Mesenchymal stem cell (in vitro differentiated cells and primary cell): ENCODE data around the gene HERPUD2.

ENCODE experiments used
- DNase-seq: peaks from one replicate; pipeline ENCODE4 v3.0.0-alpha.2; 2013
- H2AFZ ChIP-seq: one replicate; pipeline ENCODE4 v1.6.1; 2013; ENCODE audit warnings: low read depth, mild to moderate bottlenecking, control low read depth, inconsistent platforms, low read length, moderate library complexity
- H2AK5ac ChIP-seq: 2 replicates; pipeline ENCODE4 v1.6.1; 2013; ENCODE audit warnings: low read length, moderate library complexity, mild to moderate bottlenecking, inconsistent platforms; ENCODE audit not compliant: severe bottlenecking
- H2BK120ac ChIP-seq: one replicate; pipeline ENCODE4 v1.6.1; 2013; ENCODE audit warnings: low read depth, mild to moderate bottlenecking, inconsistent platforms, low read length, moderate library complexity
- H2BK12ac ChIP-seq, 2 experiments: one replicate each; pipeline ENCODE4 v1.6.1; 2013; ENCODE audit warnings: inconsistent platforms in 2 of 2, low read length in 2 of 2, mild to moderate bottlenecking in 2 of 2, moderate library complexity in 2 of 2, control low read depth in 1 of 2
- H2BK15ac ChIP-seq: one replicate; pipeline ENCODE4 v1.6.1; 2013; ENCODE audit warnings: mild to moderate bottlenecking, low read depth, inconsistent platforms; ENCODE audit not compliant: poor library complexity, severe bottlenecking
- H2BK5ac ChIP-seq: 2 replicates; pipeline ENCODE4 v1.6.1; 2013; ENCODE audit warnings: low read depth, mild to moderate bottlenecking, low read length, control low read depth, inconsistent platforms; ENCODE audit not compliant: poor library complexity, severe bottlenecking
- H3K14ac ChIP-seq, 2 experiments: one replicate each; pipeline ENCODE4 v1.6.1; 2013; ENCODE audit warnings: inconsistent platforms in 2 of 2, low read length in 2 of 2, control low read depth in 1 of 2, mild to moderate bottlenecking in 1 of 2, moderate library complexity in 1 of 2
- H3K18ac ChIP-seq, 2 experiments: one replicate each; pipeline ENCODE4 v1.6.1; 2013; ENCODE audit warnings: inconsistent platforms in 2 of 2, low read length in 2 of 2, control low read depth in 1 of 2, low read depth in 1 of 2, mild to moderate bottlenecking in 1 of 2
- H3K23ac ChIP-seq, 2 experiments: one replicate each; pipeline ENCODE4 v1.6.1; 2013; ENCODE audit warnings: inconsistent platforms in 2 of 2, low read length in 2 of 2, mild to moderate bottlenecking in 2 of 2, moderate library complexity in 2 of 2, control low read depth in 1 of 2
- H3K27ac ChIP-seq: 2 replicates; pipeline ENCODE4 v1.5.1; 2013; ENCODE audit warnings: mild to moderate bottlenecking, moderate library complexity, low read length, control low read depth, inconsistent platforms; ENCODE audit not compliant: poor library complexity, severe bottlenecking
- H3K27me3 ChIP-seq, 2 experiments: 2 replicates each; pipeline versions ENCODE4 v1.6.1 to v1.7.0; 2013; ENCODE audit warnings: low read length in 2 of 2, mild to moderate bottlenecking in 2 of 2, moderate library complexity in 2 of 2, control low read depth in 1 of 2, inconsistent platforms in 1 of 2; ENCODE audit not compliant: control insufficient read depth in 1 of 2, insufficient read depth in 1 of 2
- H3K36me3 ChIP-seq, 2 experiments: 2 replicates each; pipeline versions ENCODE4 v1.6.1 to v1.7.0; 2013; ENCODE audit warnings: low read length in 2 of 2, control low read depth in 1 of 2, inconsistent platforms in 1 of 2, low read depth in 1 of 2, mild to moderate bottlenecking in 1 of 2; ENCODE audit not compliant: insufficient read depth in 2 of 2, control insufficient read depth in 1 of 2
- H3K4ac ChIP-seq, 2 experiments: one replicate each; pipeline ENCODE4 v1.6.1; 2013; ENCODE audit warnings: inconsistent platforms in 2 of 2, low read length in 2 of 2, mild to moderate bottlenecking in 2 of 2, moderate library complexity in 2 of 2, control low read depth in 1 of 2, low read depth in 1 of 2
- H3K4me1 ChIP-seq: 2 replicates; pipeline ENCODE4 v1.6.1; 2013; ENCODE audit warnings: low read depth, low read length, control low read depth; ENCODE audit not compliant: control insufficient read depth, insufficient read depth
- H3K4me2 ChIP-seq: 2 replicates; pipeline ENCODE4 v1.6.1; 2013; ENCODE audit warnings: low read length, mild to moderate bottlenecking, inconsistent platforms; ENCODE audit not compliant: poor library complexity, severe bottlenecking
- H3K4me3 ChIP-seq, 2 experiments: 2 replicates each; pipeline versions ENCODE4 v1.5.1 to v1.7.0; 2013; ENCODE audit warnings: low read length in 2 of 2, mild to moderate bottlenecking in 2 of 2, control low read depth in 1 of 2, low read depth in 1 of 2; ENCODE audit not compliant: insufficient read depth in 1 of 2
- H3K79me1 ChIP-seq: replicated peaks from 2 replicates; pipeline ENCODE4 v1.6.1; 2013; ENCODE audit warnings: mild to moderate bottlenecking, control low read depth, low read length, inconsistent platforms; ENCODE audit not compliant: poor library complexity, severe bottlenecking
- H3K9ac ChIP-seq: 2 replicates; pipeline ENCODE4 v1.7.0; 2013; ENCODE audit warnings: mild to moderate bottlenecking, low read length, moderate library complexity
- H3K9me3 ChIP-seq: 2 replicates; pipeline ENCODE4 v1.7.0; 2013; ENCODE audit warnings: mild to moderate bottlenecking, low read length; ENCODE audit not compliant: control insufficient read depth
- H4K8ac ChIP-seq: one replicate; pipeline ENCODE4 v1.6.1; 2013; ENCODE audit warnings: inconsistent platforms, mild to moderate bottlenecking, low read length, moderate library complexity
- H4K91ac ChIP-seq: one replicate; pipeline ENCODE4 v1.6.1; 2013; ENCODE audit warnings: mild to moderate bottlenecking, low read length, inconsistent platforms
- WGBS: methylation state at CpG from one replicate; pipeline ENCODE4 v1.1.7; 2013; ENCODE audit warnings: mixed read lengths; 5-methylcytosine and 5-hydroxymethylcytosine counted together

HERPUD2 gene

DNA sequence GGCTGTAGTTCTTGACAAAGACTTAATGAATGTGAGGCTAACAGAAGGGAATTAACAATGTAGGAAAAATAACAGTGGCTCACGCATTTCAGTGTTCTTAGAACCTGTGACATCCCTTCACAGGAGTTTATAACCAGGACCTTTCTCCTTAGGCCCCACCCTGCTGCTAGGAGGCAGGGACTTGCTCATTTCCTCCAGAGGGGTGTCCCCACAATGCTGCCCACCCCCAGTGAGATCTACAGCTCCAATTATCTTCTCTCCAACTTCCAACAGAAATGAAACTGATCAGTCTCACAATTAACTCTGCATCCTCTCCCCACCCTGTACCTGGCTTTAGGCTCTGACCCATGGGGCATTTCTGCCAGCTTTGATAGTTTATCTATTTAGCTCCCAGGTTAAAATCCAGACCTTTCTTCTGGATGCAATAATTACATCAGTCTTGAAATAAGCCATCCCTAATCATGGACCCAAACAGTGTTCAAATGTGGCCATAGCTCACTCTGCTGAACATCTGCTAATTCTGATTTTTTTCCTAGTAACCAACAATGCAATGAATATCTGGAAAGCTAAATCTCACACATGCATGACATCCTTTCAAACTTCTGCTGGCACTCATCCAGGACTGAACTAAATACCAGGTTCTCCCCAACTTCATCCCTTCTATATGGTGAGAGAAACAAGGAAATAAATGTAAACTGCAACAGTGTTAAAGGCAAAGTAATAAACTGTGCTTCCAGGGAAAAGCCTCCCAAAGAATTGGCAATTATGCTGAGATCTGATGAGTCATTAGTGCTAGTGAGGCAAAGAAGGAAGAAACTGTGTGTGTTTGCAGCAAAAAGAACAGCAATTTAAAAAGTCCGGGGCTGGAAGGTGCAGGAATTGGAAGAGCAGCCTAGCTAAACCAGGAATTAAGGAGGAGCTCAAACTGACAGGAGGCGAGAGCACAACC is 64.6 kb downstream of the HERPUD2 start:
- Histone ChIP-seq H2BK120ac (no peak overlapping the region), H2BK15ac (no peak overlapping the region), H3K9me3 (no peaks in the 10 kb centered on the region), H2AK5ac (no peak overlapping the region), H3K14ac (no peak overlapping the region), H3K4me1 (no peaks in the 10 kb centered on the region), H3K4me3 (no peak overlapping the region), H3K23ac (no peak overlapping the region), H2BK12ac (no peak overlapping the region), H3K9ac (no peak overlapping the region), H3K18ac (no peak overlapping the region), H4K8ac (no peak overlapping the region), H3K79me1 (peaks cover 7% of the 10 kb centered on the region), H2BK5ac (no peak overlapping the region), H3K27ac (no peak overlapping the region), H3K4me2 (no peak overlapping the region), H3K27me3 (no peaks in the 10 kb centered on the region), H2AFZ (no peak overlapping the region), H3K36me3 (peaks cover 18 to 71% of the 10 kb centered on the region in 2 experiments), H3K4ac (no peak overlapping the region), H4K91ac (no peak overlapping the region)
- DNase-seq, result peak; percentile 57
- WGBS, result 68% methylated on average over 3 of the region's 3 CpGs

GRCh38 chr7:35624299-35625186 is 70.4 kb downstream of the HERPUD2 start:
- Histone ChIP-seq H3K4ac (no peak overlapping the region), H3K4me1 (peaks cover 4% of the 10 kb centered on the region), H4K8ac (peak overlapping the region; percentile 46), H3K36me3 (peaks cover 12 to 40% of the 10 kb centered on the region in 2 experiments), H3K4me3 (no peak overlapping the region), H3K27ac (no peak overlapping the region), H2BK5ac (no peak overlapping the region), H3K23ac (no peak overlapping the region), H2BK15ac (no peak overlapping the region), H3K4me2 (no peak overlapping the region), H3K18ac (no peak overlapping the region), H3K9ac (no peak overlapping the region), H3K14ac (no peak overlapping the region), H4K91ac (peak overlapping the region; percentile 35), H2BK12ac (peak overlapping the region in 1 of 2 experiments; percentile 29), H3K79me1 (peaks cover 5% of the 10 kb centered on the region), H3K9me3 (no peaks in the 10 kb centered on the region), H3K27me3 (no peaks in the 10 kb centered on the region), H2BK120ac (no peak overlapping the region), H2AFZ (no peak overlapping the region), H2AK5ac (no peak overlapping the region)
- DNase-seq, result peak; percentile 51
- WGBS, result 57% methylated on average over 16 of the region's 16 CpGs

GRCh38 chr7:35623381-35623780 is 71.6 kb downstream of the HERPUD2 start:
- H3K79me1 ChIP-seq, result peaks cover 4% of the 10 kb centered on the region
- H3K9ac ChIP-seq, result no peak overlapping the region
- no peak overlapping the region for H4K91ac ChIP-seq

DNA sequence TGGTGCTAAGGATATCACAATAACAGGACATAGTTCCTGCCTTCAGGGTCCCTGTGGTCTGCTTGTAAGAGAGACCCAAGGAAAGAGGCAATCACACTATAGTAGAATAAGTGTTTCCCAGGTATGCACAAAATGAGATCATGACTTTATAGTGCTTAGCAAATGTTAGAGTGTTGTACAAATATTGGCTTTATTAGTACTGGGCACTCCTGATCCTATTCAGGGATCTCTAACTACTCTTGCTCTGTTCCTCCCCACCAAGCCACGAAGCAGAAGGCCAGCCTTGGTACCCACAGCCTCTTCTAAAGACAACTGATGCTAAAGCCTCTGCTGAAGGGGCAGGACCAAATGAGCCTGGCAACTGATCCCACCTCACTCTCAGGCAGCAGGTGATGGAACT is 75.1 kb downstream of the HERPUD2 start:
- H2BK5ac ChIP-seq, result no peak overlapping the region
- H3K27me3 ChIP-seq, result no peaks in the 10 kb centered on the region
- no peak overlapping the region for H3K27ac ChIP-seq
- H4K91ac ChIP-seq, result no peak overlapping the region
- H2BK120ac ChIP-seq, result no peak overlapping the region
- 84% methylated on average over 1 of the region's 1 CpG for WGBS
- no peak overlapping the region for H3K4me3 ChIP-seq
- peaks cover 2% of the 10 kb centered on the region for H3K79me1 ChIP-seq
- no peak overlapping the region for H2AFZ ChIP-seq
- no peaks in the 10 kb centered on the region for H3K9me3 ChIP-seq
- peaks cover 0 to 6% of the 10 kb centered on the region in 2 experiments for H3K36me3 ChIP-seq
- H3K14ac ChIP-seq, result no peak overlapping the region
- DNase-seq, result no peak
- no peak overlapping the region for H4K8ac ChIP-seq
- no peak overlapping the region for H2AK5ac ChIP-seq
- no peak overlapping the region for H3K4me2 ChIP-seq
- no peak overlapping the region for H3K9ac ChIP-seq
- H3K4me1 ChIP-seq, result peaks cover 4% of the 10 kb centered on the region
- H3K18ac ChIP-seq, result no peak overlapping the region
- no peak overlapping the region for H3K23ac ChIP-seq
- no peak overlapping the region for H2BK15ac ChIP-seq
- no peak overlapping the region for H2BK12ac ChIP-seq
- H3K4ac ChIP-seq, result no peak overlapping the region

More at GRCh38 chr7:35623381-35623780, 71.6 kb downstream of the HERPUD2 start:
- H4K8ac ChIP-seq, result no peak overlapping the region
- H3K36me3 ChIP-seq, result peaks cover 5 to 28% of the 10 kb centered on the region in 2 experiments
- H3K4me2 ChIP-seq, result no peak overlapping the region
- H3K4me1 ChIP-seq, result peaks cover 4% of the 10 kb centered on the region
- H2BK120ac ChIP-seq, result no peak overlapping the region
- no peak overlapping the region for H2BK15ac ChIP-seq
- WGBS, result 83% methylated on average over 1 of the region's 2 CpGs
- H3K9me3 ChIP-seq, result no peaks in the 10 kb centered on the region
- H3K14ac ChIP-seq, result no peak overlapping the region
- no peak overlapping the region for H3K18ac ChIP-seq
- no peak overlapping the region for H2AK5ac ChIP-seq
- no peak for DNase-seq
- no peak overlapping the region for H2BK5ac ChIP-seq
- H3K27ac ChIP-seq, result no peak overlapping the region
- no peak overlapping the region for H2AFZ ChIP-seq
- no peak overlapping the region for H3K4ac ChIP-seq
- no peak overlapping the region for H3K4me3 ChIP-seq
- H3K27me3 ChIP-seq, result no peaks in the 10 kb centered on the region
- H2BK12ac ChIP-seq, result no peak overlapping the region
- H3K23ac ChIP-seq, result no peak overlapping the region
